Breast epithelium (tissue), 4 donors: Measurements from ENCODE around the gene CDK6. TPM values are rescaled to one million over a fixed set of nuclear protein-coding genes. Genes with fewer than 3 reads are reported as not detected.

Experiments
- DNase-seq, 2 donors: peaks; one replicate each; pipeline ENCODE4 v3.0.0-alpha.2; 2019; ENCODE audit warnings: low spot score in 2 of 2
- H3K27ac ChIP-seq, 2 donors: fragments of 200-600 bp; sonication (generic) in 1 of 2; one replicate each; pipeline ENCODE4 v1.5.1; 2016 to 2019; ENCODE audit warnings: mild to moderate bottlenecking in 1 of 2
- H3K27me3 ChIP-seq, 2 donors: fragments of 200-600 bp; sonication (generic) in 1 of 2; one replicate each; pipeline versions ENCODE4 v1.5.1 to v1.6.0; 2017 to 2019; ENCODE audit warnings: control low read depth in 1 of 2, mild to moderate bottlenecking in 1 of 2
- H3K36me3 ChIP-seq: fragments of 200-600 bp; one replicate; pipeline ENCODE4 v1.5.1; 2019
- H3K4me1 ChIP-seq, 2 donors: fragments of 200-600 bp; sonication (generic); one replicate each; pipeline ENCODE4 v1.5.1; 2016 to 2019; ENCODE audit warnings: control low read depth in 1 of 2
- H3K4me3 ChIP-seq, 3 donors: fragments of 200-600 bp; sonication (generic); 1 replicate in 2 of 3; 2 replicates in 1 of 3; pipeline ENCODE4 v1.5.1; 2016 to 2019; ENCODE audit warnings: mild to moderate bottlenecking in 3 of 3, moderate library complexity in 2 of 3
- H3K9me3 ChIP-seq, 2 donors: fragments of 200-600 bp; sonication (generic) in 1 of 2; one replicate each; pipeline ENCODE4 v1.5.1; 2016 to 2019; ENCODE audit warnings: control low read depth in 1 of 2
- POLR2A ChIP-seq: fragments of 450-650 bp; IDR thresholded peaks from one replicate; pipeline ENCODE4 v1.6.1; 2016; ENCODE audit warnings: antibody characterized with exemption, mild to moderate bottlenecking, moderate library complexity
- POLR2AphosphoS5 ChIP-seq, 3 donors: sonication (generic); formaldehyde crosslinking; IDR thresholded peaks; one replicate each; pipeline ENCODE4 v1.6.1; 2017; ENCODE audit warnings: antibody characterized with exemption in 3 of 3
- intact Hi-C: fragments of 100-400 bp; cut with DNase I; formaldehyde crosslinking; loops from one replicate; pipeline ENCODE4 v1.15.1; 2023; ENCODE audit warnings: low total_unique reads
- total RNA-seq, 3 donors: library from RNA; depleted of rRNA; stranded (reverse); fragments of >200 nt; gene quantifications; one replicate each; pipeline ENCODE4 v1.1.0, GENCODE V29; 2016
- TF ChIP-seq, protein P1 (sequence below), 3 donors: fragments of 450-650 bp; IDR thresholded peaks; one replicate each; pipeline ENCODE4 v1.5.1; 2016 to 2017; ENCODE audit warnings: antibody characterized with exemption in 3 of 3, mild to moderate bottlenecking in 3 of 3, moderate library complexity in 3 of 3

CDK6 gene
- total RNA-seq, 3 donors from 2014 or later: 12.8 to 26.2 (median 23.6) TPM

DNA sequence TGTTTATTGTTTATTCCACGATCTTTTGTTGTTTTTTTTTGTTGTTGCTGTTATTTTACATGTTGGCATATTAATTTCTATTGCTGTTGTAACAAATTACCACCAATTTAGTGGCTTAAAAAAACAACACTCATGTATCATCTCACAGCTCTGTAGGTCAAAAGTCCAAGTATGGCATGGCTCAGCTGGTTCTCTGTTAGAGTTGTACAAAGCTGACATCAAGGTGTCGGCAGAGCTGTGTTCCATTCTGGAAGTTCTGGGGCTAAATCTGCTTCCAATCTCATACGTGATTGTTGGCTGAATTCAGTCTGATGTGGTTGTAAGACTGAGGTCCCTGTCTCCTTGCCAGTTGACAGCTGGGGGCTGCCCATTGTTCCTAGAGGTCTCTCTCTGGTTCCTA, 186.0 kb downstream of the CDK6 start:
- no peaks in the 10 kb centered on the region for H3K36me3 ChIP-seq
- H3K27ac ChIP-seq: no peak overlapping the region
- intact Hi-C loops: loop anchor here (10.0 kb wide), 1 partner anchor 66 kb away; no protein-coding TSS in a partner anchor
- no peak overlapping the region for H3K4me3 ChIP-seq
- no peaks in the 10 kb centered on the region for H3K9me3 ChIP-seq
- no peak for DNase-seq
- TF ChIP-seq, protein P1, sequence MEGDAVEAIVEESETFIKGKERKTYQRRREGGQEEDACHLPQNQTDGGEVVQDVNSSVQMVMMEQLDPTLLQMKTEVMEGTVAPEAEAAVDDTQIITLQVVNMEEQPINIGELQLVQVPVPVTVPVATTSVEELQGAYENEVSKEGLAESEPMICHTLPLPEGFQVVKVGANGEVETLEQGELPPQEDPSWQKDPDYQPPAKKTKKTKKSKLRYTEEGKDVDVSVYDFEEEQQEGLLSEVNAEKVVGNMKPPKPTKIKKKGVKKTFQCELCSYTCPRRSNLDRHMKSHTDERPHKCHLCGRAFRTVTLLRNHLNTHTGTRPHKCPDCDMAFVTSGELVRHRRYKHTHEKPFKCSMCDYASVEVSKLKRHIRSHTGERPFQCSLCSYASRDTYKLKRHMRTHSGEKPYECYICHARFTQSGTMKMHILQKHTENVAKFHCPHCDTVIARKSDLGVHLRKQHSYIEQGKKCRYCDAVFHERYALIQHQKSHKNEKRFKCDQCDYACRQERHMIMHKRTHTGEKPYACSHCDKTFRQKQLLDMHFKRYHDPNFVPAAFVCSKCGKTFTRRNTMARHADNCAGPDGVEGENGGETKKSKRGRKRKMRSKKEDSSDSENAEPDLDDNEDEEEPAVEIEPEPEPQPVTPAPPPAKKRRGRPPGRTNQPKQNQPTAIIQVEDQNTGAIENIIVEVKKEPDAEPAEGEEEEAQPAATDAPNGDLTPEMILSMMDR (IDR thresholded peaks at IDR 0.05): no peak
- TF ChIP-seq POLR2AphosphoS5 (IDR thresholded peaks at IDR 0.05) (no peak), POLR2A (no peak)
- H3K27me3 ChIP-seq: no peaks in the 10 kb centered on the region
- H3K4me1 ChIP-seq: no peaks in the 10 kb centered on the region

DNA sequence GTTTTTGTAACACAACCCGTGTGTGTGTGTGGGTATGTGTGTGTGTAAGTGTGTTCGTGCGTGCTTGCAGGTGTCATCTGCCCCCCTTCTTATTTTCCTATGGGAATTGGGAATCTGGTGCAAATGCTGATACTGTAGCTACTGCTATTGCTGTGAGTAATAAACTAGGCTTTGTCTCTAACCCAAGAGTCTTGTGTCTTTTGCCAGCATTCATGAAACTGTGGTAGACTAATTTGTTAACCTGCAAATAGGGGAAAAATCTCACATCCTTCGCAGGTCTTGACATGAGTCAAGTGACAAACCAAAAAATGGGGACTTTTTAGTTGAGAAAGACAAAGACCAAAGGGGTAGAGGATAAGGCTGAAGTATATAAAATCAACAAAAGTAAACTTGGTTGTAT, 188.3 kb downstream of the CDK6 start:
- Histone ChIP-seq H3K27me3 (no peaks in the 10 kb centered on the region), H3K4me1 (no peaks in the 10 kb centered on the region), H3K36me3 (no peaks in the 10 kb centered on the region), H3K4me3 (no peak overlapping the region), H3K27ac (no peak overlapping the region), H3K9me3 (no peaks in the 10 kb centered on the region)
- intact Hi-C loops: no loop called here
- TF ChIP-seq POLR2A (no peak), POLR2AphosphoS5 (IDR thresholded peaks at IDR 0.05) (no peak)
- TF ChIP-seq, protein P1 (IDR thresholded peaks at IDR 0.05): no peak
- DNase-seq: no peak

DNA sequence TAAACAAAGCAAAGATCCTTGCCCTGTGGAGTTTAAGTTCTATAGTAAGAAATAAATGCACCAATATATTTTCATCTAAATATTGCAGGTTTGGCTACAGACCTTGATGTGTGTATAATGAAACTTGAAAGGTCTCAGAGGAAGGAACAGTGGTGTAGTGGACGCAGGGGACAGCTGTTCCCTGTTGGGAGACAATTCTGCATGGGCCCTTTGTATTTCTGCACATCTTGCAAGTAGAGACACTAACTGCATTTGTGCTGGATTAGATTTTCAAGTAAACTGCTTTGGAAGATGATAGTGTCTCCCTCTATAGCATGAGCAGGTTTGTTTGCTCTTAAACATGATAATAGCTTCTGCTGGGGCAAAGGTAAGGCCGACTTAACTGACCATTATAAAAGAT, 188.7 kb downstream of the CDK6 start:
- H3K9me3 ChIP-seq: no peaks in the 10 kb centered on the region
- no peaks in the 10 kb centered on the region for H3K36me3 ChIP-seq
- no peak for DNase-seq
- H3K27ac ChIP-seq: no peak overlapping the region
- H3K4me3 ChIP-seq: no peak overlapping the region
- H3K4me1 ChIP-seq: no peaks in the 10 kb centered on the region
- intact Hi-C loops: no loop called here
- TF ChIP-seq POLR2A (no peak), POLR2AphosphoS5 (IDR thresholded peaks at IDR 0.05) (no peak)
- TF ChIP-seq, protein P1 (IDR thresholded peaks at IDR 0.05): no peak
- H3K27me3 ChIP-seq: no peaks in the 10 kb centered on the region

DNA sequence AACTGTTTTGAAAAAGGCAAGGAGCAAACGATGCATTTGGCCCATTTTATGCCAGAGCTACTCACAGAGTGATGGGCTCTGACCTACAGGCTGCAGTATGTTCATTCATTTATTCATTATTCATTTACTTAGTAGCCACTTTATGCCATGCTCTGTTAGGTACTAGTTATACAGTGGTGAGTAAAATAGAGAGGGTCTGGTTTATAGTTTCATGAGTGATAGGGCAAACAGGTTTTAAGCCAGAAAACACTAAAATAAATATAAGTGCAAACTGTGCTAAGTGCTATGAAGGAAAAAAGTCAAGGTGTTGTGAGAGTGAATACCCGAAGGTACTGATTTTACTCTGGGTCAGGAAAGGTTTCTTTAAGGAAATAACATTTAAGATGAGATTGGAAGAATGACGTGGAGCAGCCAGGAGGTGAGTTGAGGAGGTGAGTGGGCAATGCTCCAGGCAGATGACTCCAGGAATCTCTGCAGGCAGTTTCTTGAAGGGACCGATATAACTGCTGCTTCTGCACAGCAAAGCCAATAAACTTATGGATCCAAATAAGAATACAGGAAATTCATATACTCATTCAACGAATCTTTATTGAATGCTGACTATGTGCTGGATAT, 189.3 kb downstream of the CDK6 start:
- TF ChIP-seq POLR2A (no peak), POLR2AphosphoS5 (IDR thresholded peaks at IDR 0.05) (no peak)
- TF ChIP-seq, protein P1 (IDR thresholded peaks at IDR 0.05): no peak
- no peaks in the 10 kb centered on the region for H3K9me3 ChIP-seq
- H3K4me1 ChIP-seq: no peaks in the 10 kb centered on the region
- DNase-seq: no peak
- H3K36me3 ChIP-seq: no peaks in the 10 kb centered on the region
- H3K27me3 ChIP-seq: no peaks in the 10 kb centered on the region
- intact Hi-C loops: no loop called here
- no peak overlapping the region for H3K4me3 ChIP-seq
- no peak overlapping the region for H3K27ac ChIP-seq

DNA sequence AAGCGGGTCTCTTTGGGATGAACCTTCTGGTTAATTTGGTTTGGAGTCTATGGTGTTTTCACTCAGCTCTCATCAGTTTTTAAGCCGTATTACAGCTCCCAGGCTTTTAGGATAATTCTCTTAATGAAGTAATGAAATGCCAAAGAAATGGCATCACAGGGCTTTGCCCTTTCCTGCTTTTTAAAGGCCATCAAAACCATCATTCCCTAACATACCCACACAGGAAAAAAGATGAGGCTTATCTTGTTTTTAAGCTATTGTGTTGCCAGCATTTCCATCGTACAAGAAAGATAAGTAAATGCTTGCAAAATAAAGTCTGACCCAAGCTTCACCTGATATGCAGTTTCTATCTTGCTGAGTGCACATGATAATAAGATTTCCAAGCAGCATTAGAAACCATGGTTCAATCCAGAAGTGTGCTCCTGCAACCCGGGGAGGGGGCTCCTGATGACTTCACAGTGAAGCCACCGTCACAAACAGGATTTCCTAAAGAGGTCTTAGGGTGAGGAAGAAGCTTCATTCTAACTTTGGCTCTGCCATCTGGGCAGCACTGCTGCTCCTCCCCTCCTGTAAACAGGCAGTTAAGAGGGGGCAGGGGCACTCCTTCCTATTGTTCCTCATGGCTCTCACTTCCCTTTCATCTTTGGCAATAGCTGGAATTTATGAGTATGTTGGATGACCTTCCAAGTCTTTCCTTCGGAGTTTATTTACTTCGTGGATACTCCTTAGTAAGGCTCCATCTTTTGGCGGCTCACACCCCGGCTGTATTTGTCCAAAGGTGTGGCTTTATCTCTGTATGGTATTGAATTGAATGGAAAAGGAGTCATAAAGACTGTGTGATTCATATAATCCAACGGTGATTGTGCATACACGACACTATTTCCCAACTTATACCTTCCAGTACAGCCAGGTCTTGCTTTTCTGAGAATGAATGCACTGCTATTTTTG, 191.0 kb downstream of the CDK6 start:
- TF ChIP-seq, protein P1 (IDR thresholded peaks at IDR 0.05): no peak
- TF ChIP-seq POLR2AphosphoS5 (IDR thresholded peaks at IDR 0.05) (no peak), POLR2A (no peak)

More for the DNA sequence above, 191.0 kb downstream of the CDK6 start:
- intact Hi-C loops: no loop called here
- Histone ChIP-seq H3K36me3 (no peaks in the 10 kb centered on the region), H3K27ac (no peak overlapping the region), H3K4me1 (no peaks in the 10 kb centered on the region), H3K4me3 (no peak overlapping the region), H3K27me3 (no peaks in the 10 kb centered on the region), H3K9me3 (no peaks in the 10 kb centered on the region)
- no peak for DNase-seq
